Ishikawa (cell line): ENCODE results near the gene THBS2.

Experiments used
- CEBPB ChIP-seq: IDR thresholded peaks from 2 replicates; pipeline ENCODE4 v1.6.1; 2012
- CREB1 ChIP-seq: IDR thresholded peaks from 2 replicates; pipeline ENCODE4 v1.6.1; 2012; ENCODE audit warnings: low read depth
- EGR1 ChIP-seq: IDR thresholded peaks from 2 replicates; pipeline ENCODE4 v1.6.1; 2012
- EP300 ChIP-seq: IDR thresholded peaks from 2 replicates; pipeline ENCODE4 v1.6.1; 2012; ENCODE audit warnings: borderline replicate concordance
- FOXM1 ChIP-seq: IDR thresholded peaks from 2 replicates; pipeline ENCODE4 v1.6.1; 2012; ENCODE audit warnings: low read depth, borderline replicate concordance
- NFIC ChIP-seq: IDR thresholded peaks from 2 replicates; pipeline ENCODE4 v1.6.1; 2012
- RAD21 ChIP-seq: IDR thresholded peaks from 2 replicates; pipeline ENCODE4 v1.6.1; 2012; ENCODE audit warnings: low read depth
- TAF1 ChIP-seq: IDR thresholded peaks from 2 replicates; pipeline ENCODE4 v1.6.1; 2012; ENCODE audit warnings: low read depth, mild to moderate bottlenecking
- TCF12 ChIP-seq: IDR thresholded peaks from 2 replicates; pipeline ENCODE4 v1.6.1; 2012; ENCODE audit warnings: low read depth
- TEAD4 ChIP-seq: IDR thresholded peaks from 2 replicates; pipeline ENCODE4 v1.6.1; 2012
- YY1 ChIP-seq: IDR thresholded peaks from 2 replicates; pipeline ENCODE4 v1.6.1; 2012; ENCODE audit warnings: low read depth
- ZBTB7A ChIP-seq: IDR thresholded peaks from 2 replicates; pipeline ENCODE4 v1.6.1; 2012; ENCODE audit warnings: low read depth
- TF ChIP-seq, protein P1 (sequence below): IDR thresholded peaks from 2 replicates; pipeline ENCODE4 v1.6.1; 2012
- TF ChIP-seq, protein P2 (sequence below): IDR thresholded peaks from 2 replicates; pipeline ENCODE4 v1.6.1; 2012
- TF ChIP-seq, protein P3 (sequence below): IDR thresholded peaks from 2 replicates; pipeline ENCODE4 v1.6.1; 2012; ENCODE audit warnings: low read depth, mild to moderate bottlenecking

The THBS2 gene

DNA sequence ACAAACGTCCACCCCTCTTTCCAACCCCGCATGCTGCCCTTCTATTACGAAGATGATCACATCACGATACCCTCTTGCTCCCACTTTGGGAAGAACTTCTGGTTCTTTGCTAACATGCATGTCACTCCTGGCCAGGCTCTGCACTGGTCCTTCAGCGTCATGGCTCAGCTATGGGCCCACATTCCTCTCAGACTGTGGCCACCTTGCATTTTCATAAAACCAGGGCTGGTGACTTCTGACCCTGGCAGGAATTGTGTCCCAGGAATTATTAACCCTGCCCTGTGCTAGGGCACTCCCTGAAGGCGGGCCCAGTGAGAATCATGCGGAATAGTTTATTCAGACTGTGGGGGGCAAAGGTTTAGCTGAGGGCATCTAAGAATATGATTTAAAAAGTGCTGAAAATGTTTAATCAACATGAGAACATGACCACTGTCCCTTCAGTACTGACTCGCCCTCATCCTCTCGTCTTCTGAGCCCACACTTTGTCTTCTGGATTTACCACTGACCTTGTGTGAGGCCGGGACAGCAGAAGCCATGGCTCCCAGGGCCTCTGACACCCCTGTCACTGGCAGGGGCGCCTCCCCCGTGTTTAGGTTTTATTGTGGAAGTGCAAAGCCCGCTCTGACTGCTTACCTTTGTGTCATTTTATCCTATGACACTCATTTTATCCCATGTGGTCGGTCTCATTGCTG lies 38.1 kb upstream of the THBS2 start:
- TF ChIP-seq CEBPB (no peak), NFIC (no peak), EP300 (no peak), YY1 (no peak), CREB1 (no peak), RAD21 (no peak), TAF1 (no peak), TEAD4 (no peak), FOXM1 (no peak), TCF12 (no peak), ZBTB7A (no peak)
- TF ChIP-seq, protein P1, sequence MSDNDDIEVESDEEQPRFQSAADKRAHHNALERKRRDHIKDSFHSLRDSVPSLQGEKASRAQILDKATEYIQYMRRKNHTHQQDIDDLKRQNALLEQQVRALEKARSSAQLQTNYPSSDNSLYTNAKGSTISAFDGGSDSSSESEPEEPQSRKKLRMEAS: no peak
- TF ChIP-seq, protein P2, sequence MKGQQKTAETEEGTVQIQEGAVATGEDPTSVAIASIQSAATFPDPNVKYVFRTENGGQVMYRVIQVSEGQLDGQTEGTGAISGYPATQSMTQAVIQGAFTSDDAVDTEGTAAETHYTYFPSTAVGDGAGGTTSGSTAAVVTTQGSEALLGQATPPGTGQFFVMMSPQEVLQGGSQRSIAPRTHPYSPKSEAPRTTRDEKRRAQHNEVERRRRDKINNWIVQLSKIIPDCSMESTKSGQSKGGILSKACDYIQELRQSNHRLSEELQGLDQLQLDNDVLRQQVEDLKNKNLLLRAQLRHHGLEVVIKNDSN: no peak
- TF ChIP-seq, protein P3, sequence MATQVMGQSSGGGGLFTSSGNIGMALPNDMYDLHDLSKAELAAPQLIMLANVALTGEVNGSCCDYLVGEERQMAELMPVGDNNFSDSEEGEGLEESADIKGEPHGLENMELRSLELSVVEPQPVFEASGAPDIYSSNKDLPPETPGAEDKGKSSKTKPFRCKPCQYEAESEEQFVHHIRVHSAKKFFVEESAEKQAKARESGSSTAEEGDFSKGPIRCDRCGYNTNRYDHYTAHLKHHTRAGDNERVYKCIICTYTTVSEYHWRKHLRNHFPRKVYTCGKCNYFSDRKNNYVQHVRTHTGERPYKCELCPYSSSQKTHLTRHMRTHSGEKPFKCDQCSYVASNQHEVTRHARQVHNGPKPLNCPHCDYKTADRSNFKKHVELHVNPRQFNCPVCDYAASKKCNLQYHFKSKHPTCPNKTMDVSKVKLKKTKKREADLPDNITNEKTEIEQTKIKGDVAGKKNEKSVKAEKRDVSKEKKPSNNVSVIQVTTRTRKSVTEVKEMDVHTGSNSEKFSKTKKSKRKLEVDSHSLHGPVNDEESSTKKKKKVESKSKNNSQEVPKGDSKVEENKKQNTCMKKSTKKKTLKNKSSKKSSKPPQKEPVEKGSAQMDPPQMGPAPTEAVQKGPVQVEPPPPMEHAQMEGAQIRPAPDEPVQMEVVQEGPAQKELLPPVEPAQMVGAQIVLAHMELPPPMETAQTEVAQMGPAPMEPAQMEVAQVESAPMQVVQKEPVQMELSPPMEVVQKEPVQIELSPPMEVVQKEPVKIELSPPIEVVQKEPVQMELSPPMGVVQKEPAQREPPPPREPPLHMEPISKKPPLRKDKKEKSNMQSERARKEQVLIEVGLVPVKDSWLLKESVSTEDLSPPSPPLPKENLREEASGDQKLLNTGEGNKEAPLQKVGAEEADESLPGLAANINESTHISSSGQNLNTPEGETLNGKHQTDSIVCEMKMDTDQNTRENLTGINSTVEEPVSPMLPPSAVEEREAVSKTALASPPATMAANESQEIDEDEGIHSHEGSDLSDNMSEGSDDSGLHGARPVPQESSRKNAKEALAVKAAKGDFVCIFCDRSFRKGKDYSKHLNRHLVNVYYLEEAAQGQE: no peak

DNA sequence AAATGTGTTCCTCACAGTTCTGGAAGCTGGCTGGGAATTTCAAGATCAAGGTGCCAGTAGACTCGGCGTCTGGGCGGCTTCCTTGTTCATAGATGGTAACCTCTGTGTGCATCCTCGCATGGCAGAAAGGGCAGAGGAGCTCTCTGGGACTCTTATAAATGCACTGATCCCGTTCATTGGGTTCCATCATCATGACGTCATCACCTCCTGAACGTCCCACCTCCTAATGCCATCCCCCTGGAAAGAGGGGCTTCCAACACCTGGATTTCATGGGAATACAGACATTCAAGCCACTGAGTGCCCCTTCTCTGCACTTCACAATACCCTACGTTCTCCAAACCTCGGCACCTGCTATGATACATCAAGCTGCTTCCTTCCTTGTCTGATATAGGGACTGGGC lies 37.5 kb upstream of the THBS2 start:
- no peak for TF ChIP-seq NFIC
- no peak for TF ChIP-seq TAF1
- no peak for TF ChIP-seq YY1
- TF ChIP-seq, protein P1: no peak

DNA sequence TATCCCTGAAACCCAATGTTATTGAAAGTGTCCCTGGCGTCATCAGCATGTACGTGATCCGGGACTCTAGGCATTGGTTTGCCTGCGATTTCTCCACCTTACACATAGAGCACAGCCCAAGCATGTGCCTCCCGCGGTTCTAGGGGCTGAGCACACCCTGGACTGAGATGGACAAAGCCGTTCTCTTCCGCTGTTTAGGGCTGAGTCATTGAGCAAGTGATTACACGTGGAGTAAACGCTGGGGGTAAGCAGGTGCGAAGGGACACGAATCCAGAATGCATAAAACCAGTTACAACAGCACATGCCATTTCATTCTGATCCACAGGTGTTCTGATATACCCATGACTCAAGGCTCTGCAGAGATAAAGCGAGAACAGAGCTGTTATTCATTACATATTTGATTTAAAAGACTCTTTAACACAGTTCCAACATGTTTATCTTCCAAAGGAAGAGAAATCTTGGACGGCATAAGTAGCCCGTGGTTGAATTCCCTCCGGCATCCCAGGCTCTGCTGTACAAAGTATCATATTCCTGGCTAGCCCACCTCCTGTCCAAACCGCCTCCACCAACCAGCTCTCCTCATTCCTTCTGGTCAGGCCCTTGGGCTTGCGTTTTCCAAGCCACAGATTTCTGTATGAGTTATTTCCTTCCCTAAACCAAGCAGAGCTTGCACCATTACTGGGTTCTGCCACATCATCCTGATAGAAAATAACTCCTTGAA lies 36.1 kb upstream of the THBS2 start:
- TF ChIP-seq, protein P2: no peak
- TF ChIP-seq TCF12 (no peak), TEAD4 (no peak), NFIC (no peak), EGR1 (no peak), FOXM1 (no peak), RAD21 (no peak), TAF1 (no peak), EP300 (no peak), YY1 (no peak), CEBPB (no peak), CREB1 (no peak), ZBTB7A (no peak)
- TF ChIP-seq, protein P1: no peak
- TF ChIP-seq, protein P3: no peak

DNA sequence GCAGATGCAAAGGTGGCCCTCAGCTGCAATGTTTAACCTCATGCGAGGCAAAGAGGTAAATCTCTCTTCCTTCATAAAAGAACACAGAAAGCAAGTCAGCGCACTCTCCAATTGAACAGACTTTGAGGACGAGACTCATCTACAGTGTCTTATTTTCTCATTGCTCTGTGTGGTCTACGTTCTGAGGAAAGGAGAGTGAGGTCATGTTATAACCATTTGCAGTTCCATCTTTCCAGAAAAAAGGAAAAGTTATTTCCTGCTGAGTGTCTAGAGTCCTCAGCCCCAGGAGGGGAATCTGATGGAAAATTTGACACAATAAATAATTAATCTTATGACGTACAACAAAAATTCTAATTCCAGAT lies 35.6 kb upstream of the THBS2 start:
- TF ChIP-seq ZBTB7A (no peak), EGR1 (no peak), YY1 (no peak), TEAD4 (no peak), CREB1 (no peak), EP300 (no peak), TCF12 (no peak), CEBPB (no peak), RAD21 (no peak), FOXM1 (no peak), NFIC (no peak), TAF1 (no peak)
- TF ChIP-seq, protein P1: no peak
- TF ChIP-seq, protein P2: no peak
- TF ChIP-seq, protein P3: no peak
